ENCODE results near the gene COQ8A.

COQ8A gene

DNA sequence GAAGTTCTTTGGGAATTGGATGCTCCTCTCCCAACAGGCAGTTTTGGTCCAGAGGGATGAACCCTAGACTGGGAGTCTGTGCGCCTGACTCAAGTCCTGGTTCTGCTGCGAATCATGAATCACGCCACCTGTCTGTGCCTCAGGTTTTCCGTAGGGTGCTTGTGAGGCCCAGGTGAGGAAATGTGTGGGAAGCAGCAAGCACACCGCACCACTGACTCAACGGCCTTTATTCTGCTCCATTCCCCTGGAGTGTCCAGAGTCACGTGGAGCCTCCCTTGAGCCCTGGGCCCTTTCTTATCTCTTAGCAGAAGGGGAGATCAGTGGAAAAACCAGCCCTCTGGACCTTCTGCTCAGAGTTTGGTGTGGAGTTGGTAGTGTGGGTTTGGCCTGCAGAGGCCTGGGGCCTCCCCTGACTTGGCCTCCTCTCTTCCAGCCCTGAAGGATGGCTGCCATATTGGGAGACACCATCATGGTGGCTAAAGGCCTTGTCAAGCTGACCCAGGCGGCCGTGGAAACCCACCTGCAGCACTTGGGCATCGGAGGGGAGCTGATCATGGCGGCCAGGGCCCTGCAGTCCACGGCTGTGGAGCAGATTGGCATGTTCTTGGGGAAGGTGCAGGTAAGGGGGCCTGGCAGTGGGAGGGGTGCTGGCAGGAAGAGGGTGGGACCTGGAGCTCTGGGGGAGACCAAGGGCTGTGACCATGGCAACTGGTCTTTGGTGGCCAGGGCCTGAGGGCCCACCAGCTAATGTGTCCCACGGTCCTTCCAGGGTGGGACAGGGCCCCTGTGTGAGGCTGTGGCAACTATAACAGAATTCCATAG lies 21.1 kb downstream of the COQ8A start:
- Mint-ChIP-seq H3K36me3 (ENCODE audit: low read depth) (peaks cover 19% of the 10 kb centered on the region), H3K9me3 (peaks cover 40% of the 10 kb centered on the region), H3K27ac (no peak overlapping the region), H3K4me3 (no peak overlapping the region), H3K4me1 (peaks cover 9% of the 10 kb centered on the region), H3K27me3 (ENCODE audit: low read depth, poor library complexity) (no peaks in the 10 kb centered on the region)
- DNase-seq = no peak
- TF ChIP-seq, protein P1, sequence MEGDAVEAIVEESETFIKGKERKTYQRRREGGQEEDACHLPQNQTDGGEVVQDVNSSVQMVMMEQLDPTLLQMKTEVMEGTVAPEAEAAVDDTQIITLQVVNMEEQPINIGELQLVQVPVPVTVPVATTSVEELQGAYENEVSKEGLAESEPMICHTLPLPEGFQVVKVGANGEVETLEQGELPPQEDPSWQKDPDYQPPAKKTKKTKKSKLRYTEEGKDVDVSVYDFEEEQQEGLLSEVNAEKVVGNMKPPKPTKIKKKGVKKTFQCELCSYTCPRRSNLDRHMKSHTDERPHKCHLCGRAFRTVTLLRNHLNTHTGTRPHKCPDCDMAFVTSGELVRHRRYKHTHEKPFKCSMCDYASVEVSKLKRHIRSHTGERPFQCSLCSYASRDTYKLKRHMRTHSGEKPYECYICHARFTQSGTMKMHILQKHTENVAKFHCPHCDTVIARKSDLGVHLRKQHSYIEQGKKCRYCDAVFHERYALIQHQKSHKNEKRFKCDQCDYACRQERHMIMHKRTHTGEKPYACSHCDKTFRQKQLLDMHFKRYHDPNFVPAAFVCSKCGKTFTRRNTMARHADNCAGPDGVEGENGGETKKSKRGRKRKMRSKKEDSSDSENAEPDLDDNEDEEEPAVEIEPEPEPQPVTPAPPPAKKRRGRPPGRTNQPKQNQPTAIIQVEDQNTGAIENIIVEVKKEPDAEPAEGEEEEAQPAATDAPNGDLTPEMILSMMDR (IDR thresholded peaks at IDR 0.05) = no peak

DNA sequence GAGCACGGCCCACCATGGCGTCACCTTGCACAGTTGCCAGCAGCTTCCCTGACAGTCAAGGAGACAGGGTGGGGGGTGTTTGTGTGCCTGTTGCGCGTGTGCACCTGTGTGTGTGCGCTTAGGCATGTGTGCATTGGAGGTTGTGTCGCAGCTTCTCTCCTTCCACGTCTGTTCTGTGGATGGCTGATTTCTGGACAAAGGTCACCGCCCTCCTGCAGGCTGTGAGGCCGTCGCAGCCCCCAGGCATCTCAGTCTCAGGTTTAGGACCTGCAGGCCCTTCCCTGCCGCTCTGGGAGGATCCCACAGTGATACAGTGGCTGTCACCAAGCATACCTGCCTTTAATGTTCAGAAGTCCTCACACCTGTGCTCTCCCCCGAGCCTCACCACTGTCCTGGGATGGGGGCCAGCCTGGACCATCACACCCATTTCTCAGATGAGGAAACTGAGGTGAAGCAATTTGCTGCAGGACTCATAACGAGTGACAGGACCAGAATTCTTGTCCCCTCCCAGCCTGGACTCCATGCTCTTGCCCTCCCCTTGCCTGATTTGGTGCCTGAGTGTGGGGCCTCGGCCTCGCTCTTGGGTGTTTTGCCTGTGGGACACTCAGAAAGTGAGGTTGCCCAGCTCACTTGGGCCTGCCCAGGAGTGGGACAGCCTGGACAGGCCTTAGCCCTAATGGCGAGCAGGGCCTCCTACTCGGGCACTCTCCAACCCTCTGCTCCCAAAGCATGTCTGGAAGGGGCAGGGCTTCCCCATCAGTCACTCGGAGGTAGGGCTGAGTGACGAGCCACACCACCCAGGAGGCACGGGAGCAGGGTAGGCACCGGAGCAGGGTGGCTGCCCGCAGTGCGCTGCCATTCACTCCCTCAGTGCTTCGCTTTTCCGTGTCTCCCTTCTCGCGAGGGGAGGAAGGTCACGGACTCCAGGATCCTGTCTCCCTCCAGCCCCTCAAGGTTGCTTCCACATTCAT lies 22.6 kb downstream of the COQ8A start:
- no peaks in the 10 kb centered on the region for H3K27me3 Mint-ChIP-seq (ENCODE audit: low read depth, poor library complexity)
- no peak overlapping the region for H3K4me3 Mint-ChIP-seq
- peaks cover 9% of the 10 kb centered on the region for H3K4me1 Mint-ChIP-seq
- peaks cover 27% of the 10 kb centered on the region for H3K9me3 Mint-ChIP-seq
- DNase-seq = no peak
- TF ChIP-seq, protein P1 (IDR thresholded peaks at IDR 0.05) = no peak
- no peak overlapping the region for H3K27ac Mint-ChIP-seq
- H3K36me3 Mint-ChIP-seq (ENCODE audit: low read depth) = peaks cover 15% of the 10 kb centered on the region

DNA sequence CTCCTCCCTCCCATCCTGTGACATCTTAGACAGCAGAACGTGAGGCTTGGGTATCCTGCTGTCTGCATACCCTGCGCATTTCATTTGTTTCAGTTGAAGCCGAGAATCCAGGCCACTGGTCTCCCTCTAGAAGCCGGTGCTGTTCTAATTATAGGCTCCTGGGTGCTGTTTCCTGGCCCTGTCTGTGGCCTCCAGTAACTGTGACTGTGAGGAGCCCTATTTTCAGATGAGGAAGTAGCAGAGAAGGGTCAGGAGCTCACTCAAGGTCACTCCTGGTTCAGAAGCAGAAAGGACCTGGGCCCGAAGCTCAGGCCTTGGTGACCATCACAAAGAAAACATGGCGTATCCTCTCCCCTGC lies 24.0 kb downstream of the COQ8A start:
- H3K4me1 Mint-ChIP-seq = peaks cover 9% of the 10 kb centered on the region
- H3K27me3 Mint-ChIP-seq (ENCODE audit: low read depth, poor library complexity) = peaks cover 2% of the 10 kb centered on the region
- DNase-seq = no peak
- H3K27ac Mint-ChIP-seq = no peak overlapping the region
- TF ChIP-seq, protein P1 (IDR thresholded peaks at IDR 0.05) = no peak
- H3K9me3 Mint-ChIP-seq = peaks cover 16% of the 10 kb centered on the region
- peaks cover 21% of the 10 kb centered on the region for H3K36me3 Mint-ChIP-seq (ENCODE audit: low read depth)
- H3K4me3 Mint-ChIP-seq = no peak overlapping the region

DNA sequence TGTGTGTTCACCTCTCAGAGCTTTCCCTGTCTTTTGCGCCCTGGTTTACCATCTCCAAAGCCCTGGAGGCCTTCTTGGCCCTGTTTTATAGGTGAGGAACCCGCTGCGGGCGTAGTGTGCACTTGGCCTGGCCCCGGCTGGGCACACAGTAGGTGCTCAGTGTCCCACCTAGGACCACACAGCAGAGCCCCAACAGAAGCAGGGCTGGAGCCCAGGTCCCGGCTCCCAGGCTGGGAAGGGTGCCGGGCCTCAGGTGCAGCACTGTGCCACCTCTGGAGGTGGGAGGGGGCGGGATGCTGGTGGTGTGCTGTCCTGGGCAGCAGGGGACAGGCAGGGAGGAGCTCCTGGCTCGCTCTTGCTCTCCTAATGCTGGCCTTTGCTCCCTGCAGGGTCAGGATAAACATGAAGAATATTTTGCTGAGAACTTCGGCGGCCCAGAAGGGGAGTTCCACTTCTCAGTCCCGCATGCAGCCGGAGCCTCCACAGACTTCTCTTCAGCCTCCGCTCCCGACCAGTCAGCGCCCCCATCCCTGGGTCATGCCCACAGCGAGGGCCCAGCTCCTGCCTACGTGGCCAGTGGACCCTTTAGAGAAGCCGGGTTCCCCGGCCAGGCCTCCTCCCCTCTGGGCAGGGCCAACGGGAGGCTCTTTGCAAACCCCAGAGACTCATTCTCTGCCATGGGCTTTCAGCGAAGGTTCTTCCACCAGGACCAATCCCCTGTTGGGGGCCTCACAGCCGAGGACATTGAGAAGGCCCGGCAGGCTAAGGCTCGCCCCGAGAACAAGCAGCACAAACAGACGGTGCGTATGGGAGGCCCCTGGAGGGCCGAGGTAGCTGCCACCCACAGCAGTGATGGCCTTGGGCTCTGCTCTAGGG lies 24.8 kb downstream of the COQ8A start:
- H3K4me1 Mint-ChIP-seq = peaks cover 9% of the 10 kb centered on the region
- peaks cover 29% of the 10 kb centered on the region for H3K36me3 Mint-ChIP-seq (ENCODE audit: low read depth)
- no peak overlapping the region for H3K4me3 Mint-ChIP-seq
- TF ChIP-seq, protein P1 (IDR thresholded peaks at IDR 0.05) = no peak
- no peak overlapping the region for H3K27ac Mint-ChIP-seq
- no peak for DNase-seq
- H3K27me3 Mint-ChIP-seq (ENCODE audit: low read depth, poor library complexity) = peaks cover 6% of the 10 kb centered on the region
- peaks cover 12% of the 10 kb centered on the region for H3K9me3 Mint-ChIP-seq

DNA sequence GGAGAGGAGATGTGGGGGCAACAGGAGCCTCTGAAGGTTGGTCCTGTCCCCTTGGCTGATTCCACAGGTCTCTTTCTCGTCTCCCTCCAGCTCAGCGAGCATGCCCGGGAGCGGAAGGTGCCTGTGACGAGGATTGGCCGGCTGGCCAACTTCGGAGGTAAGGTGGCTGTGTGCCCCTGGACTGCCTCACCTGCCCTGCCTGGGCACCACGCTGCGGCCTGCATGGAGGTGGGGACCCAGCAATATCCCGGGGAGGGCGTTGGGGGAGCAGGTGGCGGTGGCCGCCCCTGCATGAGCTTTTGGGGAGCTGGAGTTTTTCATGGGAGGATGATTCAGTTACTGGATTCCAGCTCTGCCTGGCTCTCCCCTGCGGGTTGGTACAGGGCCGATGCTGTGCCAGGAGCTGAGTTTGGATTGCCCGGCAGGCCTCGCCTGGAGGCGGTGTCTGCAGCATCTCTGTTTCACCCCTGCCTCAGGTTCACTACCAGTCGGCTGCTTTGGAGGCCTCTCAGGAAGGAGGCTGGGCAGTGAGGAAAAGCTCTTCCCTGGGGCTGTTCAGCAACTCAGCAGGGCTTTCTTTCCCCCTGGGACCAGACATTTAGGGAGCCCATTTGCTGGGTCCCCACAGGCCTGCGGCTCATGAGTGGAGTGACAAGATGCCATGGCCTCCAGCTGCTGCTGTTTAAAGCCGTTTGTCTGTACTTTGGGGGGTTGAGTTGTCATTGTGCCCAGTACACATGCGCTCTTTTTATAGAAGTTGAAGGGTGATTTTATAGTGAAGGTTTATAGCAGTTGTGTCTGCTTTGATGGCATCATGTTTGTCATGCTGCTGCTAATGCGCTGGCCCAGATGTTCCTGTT lies 25.7 kb downstream of the COQ8A start:
- Mint-ChIP-seq H3K4me3 (no peak overlapping the region), H3K9me3 (peaks cover 8% of the 10 kb centered on the region), H3K27ac (no peak overlapping the region), H3K36me3 (ENCODE audit: low read depth) (peaks cover 38% of the 10 kb centered on the region), H3K4me1 (peaks cover 9% of the 10 kb centered on the region), H3K27me3 (ENCODE audit: low read depth, poor library complexity) (peaks cover 6% of the 10 kb centered on the region)
- TF ChIP-seq, protein P1 (IDR thresholded peaks at IDR 0.05) = no peak
- no peak for DNase-seq
